ENCODE results near the gene RPUSD1.

GRCh38 chr16:820748-821147, 32.6 kb upstream of the RPUSD1 start:
- TF ChIP-seq POLR2A (IDR thresholded peaks at IDR 0.05): no peak
- TF ChIP-seq, protein P1, sequence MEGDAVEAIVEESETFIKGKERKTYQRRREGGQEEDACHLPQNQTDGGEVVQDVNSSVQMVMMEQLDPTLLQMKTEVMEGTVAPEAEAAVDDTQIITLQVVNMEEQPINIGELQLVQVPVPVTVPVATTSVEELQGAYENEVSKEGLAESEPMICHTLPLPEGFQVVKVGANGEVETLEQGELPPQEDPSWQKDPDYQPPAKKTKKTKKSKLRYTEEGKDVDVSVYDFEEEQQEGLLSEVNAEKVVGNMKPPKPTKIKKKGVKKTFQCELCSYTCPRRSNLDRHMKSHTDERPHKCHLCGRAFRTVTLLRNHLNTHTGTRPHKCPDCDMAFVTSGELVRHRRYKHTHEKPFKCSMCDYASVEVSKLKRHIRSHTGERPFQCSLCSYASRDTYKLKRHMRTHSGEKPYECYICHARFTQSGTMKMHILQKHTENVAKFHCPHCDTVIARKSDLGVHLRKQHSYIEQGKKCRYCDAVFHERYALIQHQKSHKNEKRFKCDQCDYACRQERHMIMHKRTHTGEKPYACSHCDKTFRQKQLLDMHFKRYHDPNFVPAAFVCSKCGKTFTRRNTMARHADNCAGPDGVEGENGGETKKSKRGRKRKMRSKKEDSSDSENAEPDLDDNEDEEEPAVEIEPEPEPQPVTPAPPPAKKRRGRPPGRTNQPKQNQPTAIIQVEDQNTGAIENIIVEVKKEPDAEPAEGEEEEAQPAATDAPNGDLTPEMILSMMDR (IDR thresholded peaks at IDR 0.05): no peak
